ENCODE data around the gene ATP6V1C2.

The ATP6V1C2 gene

GRCh38 chr2:10721396-10722251 is at the start of gene ATP6V1C2:
ATP6V1C2 (plus strand) TSS chr2:10721630; CDS start chr2:10722850, 1,220 bp downstream.
- DNase-seq (ENCODE audit: low read depth) = no peak

- DNase-seq (ENCODE audit: low read depth) = no peak
Observed at GRCh38 chr2:10675131-10675530, 46.3 kb upstream of the ATP6V1C2 start.

GRCh38 chr2:10678225-10678624 is 43.2 kb upstream of the ATP6V1C2 start:
- no peak for DNase-seq (ENCODE audit: low read depth)

- no peak for DNase-seq (ENCODE audit: low read depth)
Observed at GRCh38 chr2:10680214-10680613, 41.2 kb upstream of the ATP6V1C2 start.

- DNase-seq (ENCODE audit: low read depth) = no peak
Observed at GRCh38 chr2:10680957-10681356, 40.5 kb upstream of the ATP6V1C2 start.

- no peak for DNase-seq (ENCODE audit: low read depth)
Observed at GRCh38 chr2:10686176-10686730, 35.2 kb upstream of the ATP6V1C2 start.

GRCh38 chr2:10688921-10689807 is 32.3 kb upstream of the ATP6V1C2 start:
- DNase-seq (ENCODE audit: low read depth) = no peak

GRCh38 chr2:10691521-10691920 is 29.9 kb upstream of the ATP6V1C2 start:
- no peak for DNase-seq (ENCODE audit: low read depth)

GRCh38 chr2:10700078-10700803 is 21.2 kb upstream of the ATP6V1C2 start:
- no peak for DNase-seq (ENCODE audit: low read depth)

- DNase-seq (ENCODE audit: low read depth) = no peak
Observed at GRCh38 chr2:10704034-10704594, 17.3 kb upstream of the ATP6V1C2 start.

- DNase-seq (ENCODE audit: low read depth) = no peak
Observed at GRCh38 chr2:10706033-10706432, 15.4 kb upstream of the ATP6V1C2 start.

GRCh38 chr2:10707831-10708230 is 13.6 kb upstream of the ATP6V1C2 start:
- DNase-seq (ENCODE audit: low read depth) = no peak

GRCh38 chr2:10709290-10709939 is 12.0 kb upstream of the ATP6V1C2 start:
- DNase-seq (ENCODE audit: low read depth) = no peak

- DNase-seq (ENCODE audit: low read depth) = no peak
Observed at GRCh38 chr2:10712185-10712809, 9.1 kb upstream of the ATP6V1C2 start.

- no peak for DNase-seq (ENCODE audit: low read depth)
Observed at GRCh38 chr2:10716581-10716980, 4.8 kb upstream of the ATP6V1C2 start.

- peak; percentile 59 for DNase-seq (ENCODE audit: low read depth)
Observed at GRCh38 chr2:10717628-10718027, 3.8 kb upstream of the ATP6V1C2 start.

GRCh38 chr2:10720306-10720705 is 1.1 kb upstream of the ATP6V1C2 start:
- DNase-seq (ENCODE audit: low read depth) = no peak

GRCh38 chr2:10720947-10721395 is 459 bp upstream of the ATP6V1C2 start:
- DNase-seq (ENCODE audit: low read depth) = no peak

GRCh38 chr2:10722252-10722825 is 909 bp downstream of the ATP6V1C2 start:
- no peak for DNase-seq (ENCODE audit: low read depth)

GRCh38 chr2:10732924-10733565 is 11.6 kb downstream of the ATP6V1C2 start:
- no peak for DNase-seq (ENCODE audit: low read depth)

Measured in HS-27A (cell line).